T follicular helper cell (primary cell): ENCODE measurements around the gene NF2.
"Not testable (repeated sequence)": the region's sequence is repeated elsewhere in the genome, so short reads cannot be mapped to it uniquely, and the experiment has no call there.

Source experiments
- DNase-seq: peaks from one replicate; pipeline ENCODE4 v3.0.0-alpha.2; 2020; ENCODE audit warnings: low read depth
- total RNA-seq, 2 experiments: gene quantifications; one replicate each; lab custom pipeline; 2026; lab: John Stamatoyannopoulos, UW

Gene NF2
- 112 to 121 reads per million in 2 experiments for total RNA-seq

DNA sequence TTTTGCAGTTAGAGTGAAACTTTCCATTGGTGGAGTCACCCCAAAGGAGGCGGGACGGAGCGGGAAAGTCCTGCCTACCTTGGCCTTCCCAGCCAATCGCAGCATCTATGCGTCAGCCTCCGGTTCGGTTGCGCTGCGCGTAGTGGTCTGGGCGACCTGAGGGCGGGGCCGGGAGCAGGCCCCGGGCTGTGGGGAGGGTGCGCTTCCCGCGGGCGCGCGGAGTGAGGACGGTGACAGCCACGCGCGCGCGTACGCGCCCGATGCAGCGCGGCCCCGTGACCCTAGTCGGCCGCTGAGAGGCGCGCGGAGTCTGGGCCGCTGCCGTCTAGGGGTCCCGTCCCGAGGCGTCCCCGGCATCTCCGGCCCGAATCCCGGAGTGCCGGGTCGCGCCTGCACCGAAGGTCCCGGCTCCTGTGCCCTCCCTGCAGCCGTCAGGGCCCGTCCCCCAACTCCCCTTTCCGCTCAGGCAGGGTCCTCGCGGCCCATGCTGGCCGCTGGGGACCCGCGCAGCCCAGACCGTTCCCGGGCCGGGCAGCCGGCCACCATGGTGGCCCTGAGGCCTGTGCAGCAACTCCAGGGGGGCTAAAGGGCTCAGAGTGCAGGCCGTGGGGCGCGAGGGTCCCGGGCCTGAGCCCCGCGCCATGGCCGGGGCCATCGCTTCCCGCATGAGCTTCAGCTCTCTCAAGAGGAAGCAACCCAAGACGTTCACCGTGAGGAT is at the start of gene NF2:
NF2 (plus strand) TSS at position 276 of the 718 bp plus-strand sequence; CDS start at position 642, 366 bp downstream.
- peak; percentile 98 for DNase-seq

DNA sequence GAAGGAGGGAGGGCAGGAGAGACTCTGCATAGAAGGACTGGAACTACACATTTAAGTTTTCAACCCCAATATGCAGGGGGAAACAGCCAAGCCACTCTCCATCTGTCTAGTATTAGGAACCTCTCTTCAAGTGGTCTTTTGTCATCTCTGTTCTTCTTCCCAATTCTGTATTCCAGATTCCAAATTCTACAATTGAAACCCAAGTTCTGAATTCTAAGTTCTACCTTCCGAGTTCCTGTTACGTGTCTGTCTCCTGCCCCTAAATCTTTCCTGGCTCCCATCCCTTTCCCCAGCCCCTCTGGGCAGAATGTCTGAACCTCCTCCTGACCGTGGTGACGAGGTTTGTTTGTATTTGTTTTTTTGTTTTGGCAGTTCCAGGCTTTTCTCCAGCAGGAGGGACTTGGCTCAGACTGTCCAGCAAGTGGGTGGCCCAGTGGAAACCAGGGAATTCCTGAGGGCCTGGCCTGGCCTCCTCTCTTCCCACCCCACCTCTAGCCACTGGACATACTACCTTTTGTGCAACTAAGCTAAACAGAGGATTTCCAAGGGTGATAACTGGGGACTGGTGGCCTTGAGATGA is 48.3 kb upstream of the NF2 start:
- DNase-seq = no peak

DNA sequence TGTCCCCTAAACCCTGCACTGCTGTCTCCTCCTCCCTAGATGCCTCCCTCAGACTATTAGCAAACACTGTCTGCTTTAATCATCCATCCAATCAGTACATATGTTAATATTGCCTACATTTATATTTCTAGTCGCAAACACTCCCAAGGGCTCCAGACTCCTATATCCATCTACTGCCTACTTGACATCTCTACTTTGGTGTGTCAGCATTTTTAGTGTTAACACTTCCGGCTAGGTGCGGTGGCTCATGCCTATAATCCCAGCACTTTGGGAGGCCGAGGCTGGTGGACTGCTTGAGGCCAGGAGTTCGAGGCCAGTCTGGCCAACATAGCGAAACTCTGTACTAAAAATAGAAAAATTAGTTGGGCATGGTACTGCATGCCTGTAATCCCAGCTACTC is 44.4 kb upstream of the NF2 start:
- no peak for DNase-seq

DNA sequence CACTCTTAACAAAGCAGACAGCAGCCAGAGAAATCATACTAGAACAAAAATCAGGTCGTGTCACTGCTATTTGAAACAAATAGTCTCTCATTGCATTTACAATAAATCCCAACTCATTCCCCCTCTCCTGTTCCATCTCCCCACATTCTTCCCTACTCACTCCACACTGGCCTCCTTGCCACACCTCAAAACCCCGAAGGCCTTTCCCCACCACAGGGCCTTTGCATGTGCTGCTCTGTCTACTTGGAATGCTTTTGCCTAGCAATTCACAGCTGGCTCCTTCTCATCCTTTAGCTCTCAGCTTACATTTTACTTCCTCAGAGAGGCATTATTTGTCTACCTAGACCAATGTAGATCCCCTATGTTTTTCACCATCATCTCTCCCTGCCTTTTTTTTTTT is 43.6 kb upstream of the NF2 start:
- no peak for DNase-seq

DNA sequence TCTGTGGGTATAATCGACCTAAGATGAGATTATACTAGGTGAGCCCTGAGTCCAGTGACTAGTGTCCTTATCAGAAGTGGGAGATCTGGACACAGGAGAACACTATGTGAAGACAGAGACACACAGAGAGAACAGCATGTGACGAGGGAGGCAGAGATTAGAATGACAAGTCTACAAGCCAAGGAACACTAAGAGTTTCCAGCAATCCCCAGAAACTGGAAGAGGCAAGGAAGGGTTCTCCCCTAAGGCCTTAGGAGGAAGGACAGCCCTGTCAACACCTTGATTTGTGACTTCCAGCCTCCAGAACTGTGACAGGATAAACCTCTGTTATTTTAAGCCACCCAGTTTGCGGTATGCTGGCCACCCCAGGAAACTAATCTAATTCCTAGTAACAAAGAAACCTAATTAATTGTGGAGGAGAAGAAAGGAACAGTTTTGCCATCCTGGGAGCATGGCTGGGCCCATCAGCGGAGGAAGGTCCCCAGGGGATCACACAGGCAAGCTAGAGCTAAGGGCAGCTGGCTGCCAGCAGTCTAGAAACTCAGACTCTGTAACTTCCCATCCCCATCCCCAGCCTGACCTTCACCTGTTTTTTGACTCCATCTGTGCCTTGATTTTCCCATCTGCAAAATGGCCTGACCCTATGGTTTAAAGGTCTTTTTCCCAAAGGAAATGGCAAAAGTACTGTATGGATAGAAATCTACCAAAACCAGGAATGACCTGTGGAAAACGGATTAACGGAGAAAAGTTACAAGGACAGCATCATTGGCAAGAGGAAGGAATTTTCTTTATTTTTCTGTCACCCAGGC is 39.6 kb upstream of the NF2 start:
- DNase-seq = no peak

DNA sequence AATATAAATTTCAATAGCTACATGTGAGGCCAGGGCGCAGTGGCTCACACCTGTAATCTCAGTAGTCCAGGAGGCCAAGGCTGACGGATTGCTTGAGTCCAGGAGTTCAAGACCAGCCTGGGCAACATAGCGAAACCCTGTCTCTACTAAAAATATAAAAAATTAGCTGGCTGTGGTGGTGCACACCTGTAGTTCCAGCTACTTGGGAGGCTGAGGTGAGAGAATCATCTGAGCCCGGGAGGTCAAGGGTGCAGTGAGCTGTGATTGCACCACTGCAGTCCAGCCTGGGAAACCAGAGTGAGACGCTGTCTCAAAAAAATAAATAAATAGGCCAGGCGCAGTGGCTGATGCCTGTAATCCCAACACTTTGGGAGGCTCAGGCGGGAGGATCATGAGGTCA is 36.9 kb upstream of the NF2 start:
- not testable (repeated sequence) for DNase-seq

DNA sequence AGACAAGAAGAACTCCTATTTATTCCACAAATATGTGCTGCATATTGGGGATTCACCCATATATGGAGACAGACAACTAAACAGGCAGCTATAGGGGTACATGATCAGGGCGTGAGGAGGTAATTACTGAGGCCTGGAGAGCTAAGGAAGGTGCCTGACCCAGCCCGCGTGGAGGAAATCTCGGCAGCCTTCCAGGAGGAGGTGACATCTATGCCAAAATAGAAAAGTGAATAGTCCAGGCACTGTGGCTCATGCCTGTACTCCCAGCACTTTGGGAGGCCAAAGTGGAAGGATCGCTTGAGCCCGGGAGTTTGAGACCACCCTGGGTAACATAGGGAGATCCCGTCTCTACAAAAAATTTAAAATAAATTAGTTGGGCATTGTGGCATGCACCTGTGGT is 36.1 kb upstream of the NF2 start:
- DNase-seq = no peak

DNA sequence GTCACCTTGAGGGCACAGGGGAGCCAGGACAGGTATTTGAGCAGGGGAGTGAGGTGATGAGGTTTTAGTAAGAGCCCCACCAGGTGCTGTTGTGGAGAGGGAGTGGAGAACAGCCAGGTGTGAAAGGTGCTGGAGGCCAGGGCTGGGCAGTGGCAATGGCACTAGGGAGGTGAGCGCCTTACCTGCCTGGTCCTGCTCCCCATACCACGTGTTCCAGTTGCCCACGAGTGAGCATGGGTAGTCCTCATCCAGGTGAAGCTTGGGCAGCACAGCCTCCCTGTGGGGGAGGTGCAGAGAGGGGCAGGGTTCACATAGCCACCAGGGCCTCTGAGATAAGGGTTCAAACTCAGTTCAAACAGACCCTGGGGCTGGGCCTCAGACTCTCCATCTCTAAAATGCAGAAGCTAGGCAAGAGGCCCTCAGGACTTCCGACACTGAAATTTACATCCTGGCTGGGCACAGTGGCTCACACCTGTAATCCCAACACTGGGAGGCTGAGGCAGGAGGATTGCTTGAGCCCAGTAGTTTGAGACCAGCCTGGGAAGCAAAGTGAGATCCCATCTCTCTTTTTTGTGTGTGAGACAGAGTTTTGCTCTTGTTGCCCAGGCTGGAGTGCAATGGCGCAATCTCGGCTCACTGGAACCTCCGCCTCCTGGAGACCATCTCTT is 34.3 kb upstream of the NF2 start:
- DNase-seq = no peak

DNA sequence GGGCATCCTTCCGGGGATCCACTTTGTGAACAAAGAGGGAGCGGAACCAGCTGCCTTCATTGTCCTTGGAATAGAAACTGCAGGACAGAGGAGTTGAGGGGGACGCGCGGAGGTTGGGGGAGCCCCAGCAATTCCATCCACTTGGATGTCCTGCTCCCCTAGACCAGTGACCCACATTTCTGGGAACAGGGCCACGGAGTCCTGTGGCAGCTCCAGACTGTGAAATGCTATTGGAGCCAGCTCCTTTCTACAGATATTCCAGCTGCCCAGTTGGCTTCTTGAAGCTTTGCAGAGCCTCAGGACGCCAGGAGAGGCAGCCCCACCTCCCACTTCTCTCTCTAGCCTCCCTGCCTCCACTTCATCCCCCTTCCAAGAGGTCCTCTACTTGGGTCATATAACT is 33.0 kb upstream of the NF2 start:
- DNase-seq = no peak

DNA sequence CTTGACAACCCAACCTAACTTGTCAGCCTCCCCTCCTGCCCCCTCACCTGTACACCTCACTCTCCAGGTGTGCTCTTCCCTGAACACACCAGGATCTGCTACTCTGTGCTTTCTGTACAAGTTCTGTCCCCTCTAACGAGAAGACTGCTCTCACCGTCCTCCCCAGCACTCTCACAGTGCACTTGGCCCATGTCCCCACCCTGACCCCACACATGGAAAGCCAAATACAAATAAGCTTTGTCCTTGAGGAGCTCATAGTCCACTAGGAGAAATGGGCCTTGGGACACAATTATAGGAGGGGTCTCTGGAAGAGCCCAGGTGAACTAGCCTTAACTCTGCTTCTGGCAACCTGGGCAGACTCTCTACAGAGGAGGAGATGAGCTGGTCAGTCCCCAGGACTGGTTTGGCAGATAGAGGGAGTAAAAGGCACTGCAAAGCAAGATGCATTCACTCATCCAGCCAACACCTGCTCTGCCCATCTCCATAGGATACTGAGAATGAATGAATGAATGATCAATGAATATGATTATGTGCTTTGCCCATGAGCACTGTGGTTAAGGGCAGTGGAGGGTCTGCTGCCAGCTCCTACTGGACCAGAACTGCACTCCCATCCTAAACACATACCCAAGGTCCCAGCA is 32.4 kb upstream of the NF2 start:
- DNase-seq = no peak

DNA sequence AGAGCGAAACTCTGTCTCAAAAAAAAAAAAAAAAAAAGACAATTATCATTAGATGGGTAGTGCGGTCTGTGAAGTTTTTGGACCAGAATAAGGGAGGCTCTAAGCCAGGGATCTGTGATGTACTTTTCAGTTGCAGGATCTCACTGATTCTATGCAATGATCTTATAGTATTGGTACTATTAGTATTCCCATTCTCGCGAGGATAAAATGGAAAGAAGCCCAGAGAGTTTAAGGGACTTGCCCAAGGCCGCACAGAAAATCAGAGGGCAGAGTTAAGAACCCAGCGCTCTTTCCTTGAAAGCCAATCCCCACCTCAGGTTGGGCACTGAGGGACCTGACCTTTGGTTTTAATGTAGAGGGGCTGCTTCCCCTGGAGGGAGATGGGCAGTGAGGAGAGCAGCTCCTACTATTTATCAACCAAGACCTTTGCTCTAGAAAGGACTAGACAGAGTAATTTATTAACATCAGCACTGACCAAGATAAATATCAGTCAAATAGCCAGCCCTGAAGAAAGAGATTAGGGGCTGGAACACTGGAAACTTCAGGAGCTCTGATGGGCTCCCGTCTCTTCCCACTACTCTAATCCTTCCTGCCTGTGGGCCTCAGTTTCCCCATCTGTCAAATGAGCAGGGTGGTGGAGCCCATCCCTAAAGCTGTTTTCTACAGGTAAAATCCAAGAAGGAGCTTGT is 28.5 kb upstream of the NF2 start:
- DNase-seq = no peak

DNA sequence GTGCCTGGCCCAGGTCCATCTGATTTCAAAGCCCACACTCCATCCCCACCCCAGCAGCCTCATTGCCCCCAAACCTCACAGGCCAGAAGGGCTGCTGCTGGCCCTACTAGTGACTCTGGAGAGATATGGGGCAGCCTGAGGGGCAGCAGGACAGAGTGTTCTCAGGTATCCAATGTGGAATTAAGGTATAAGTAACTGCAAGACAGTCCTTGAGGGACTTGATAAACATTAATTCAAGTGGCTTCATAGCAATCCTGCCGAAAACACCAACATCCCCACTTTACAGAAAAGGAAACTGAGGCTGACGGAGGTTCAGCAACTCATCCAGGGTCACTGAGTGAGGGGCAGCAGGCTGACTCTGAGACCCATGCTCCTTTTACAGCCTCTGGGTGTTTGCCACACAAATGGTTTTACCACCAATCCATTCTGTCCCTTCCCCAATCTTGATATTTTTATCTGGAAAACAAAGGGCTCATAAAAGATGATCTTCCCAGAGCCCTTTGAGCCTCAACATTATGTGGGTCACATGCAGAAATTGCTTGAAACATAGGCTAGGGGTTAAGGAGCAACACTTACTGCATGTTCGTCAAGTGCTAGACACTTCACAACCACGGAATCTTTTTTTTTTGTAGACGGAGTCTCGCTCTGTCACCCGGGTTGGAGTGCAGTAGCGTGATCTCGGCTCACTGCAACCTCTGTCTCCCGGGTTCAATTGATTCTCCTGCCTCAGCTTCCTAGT is 24.8 kb upstream of the NF2 start:
- no peak for DNase-seq

DNA sequence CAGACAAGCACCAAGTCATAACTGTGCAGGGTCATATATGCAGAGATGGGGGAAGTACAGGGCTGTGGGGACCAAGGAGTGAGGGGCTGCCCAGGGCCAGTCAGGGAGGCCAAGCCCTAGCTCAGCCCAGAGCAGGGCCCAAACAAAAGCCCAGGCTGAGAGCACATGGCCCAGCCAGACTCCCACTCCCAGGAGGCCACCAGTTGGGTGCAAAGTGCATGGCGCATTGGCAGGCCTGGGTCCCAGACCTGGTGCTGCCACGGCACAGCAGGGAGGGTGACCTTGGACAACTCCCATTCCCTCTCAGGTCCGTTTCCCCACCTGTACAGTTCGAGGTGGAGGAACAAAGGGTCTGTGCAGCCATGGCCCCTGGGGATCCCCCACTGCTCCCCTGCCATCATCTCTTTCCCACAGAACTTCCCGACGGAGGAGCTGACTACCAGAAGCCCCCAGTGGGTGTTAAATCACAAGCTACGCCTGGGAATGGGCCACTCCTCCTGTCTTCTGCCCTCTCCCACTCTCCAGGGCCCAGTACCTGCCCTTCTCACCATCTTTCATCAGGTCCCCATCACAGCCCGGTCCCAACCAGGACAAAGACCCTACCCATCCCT is 23.1 kb upstream of the NF2 start:
- DNase-seq = no peak

DNA sequence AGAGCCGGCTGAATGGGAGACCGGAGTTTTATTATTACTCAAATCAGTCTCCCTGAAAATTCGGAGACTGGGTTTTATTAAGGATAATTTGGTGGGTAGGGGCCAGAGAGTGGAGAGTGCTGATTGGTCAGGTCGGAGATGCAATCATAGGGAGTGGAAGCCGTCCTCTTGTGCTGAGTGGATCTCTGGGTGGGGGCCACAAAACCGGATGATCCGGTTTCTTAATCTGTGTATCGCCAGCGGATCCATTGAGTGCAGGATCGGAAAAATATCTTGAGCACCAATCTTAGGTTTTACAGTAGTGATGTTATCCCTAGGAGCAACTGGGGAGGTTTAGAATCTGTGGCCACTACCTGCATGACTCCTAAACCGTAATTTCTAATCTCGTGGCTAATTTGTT is 21.6 kb upstream of the NF2 start:
- no peak for DNase-seq

DNA sequence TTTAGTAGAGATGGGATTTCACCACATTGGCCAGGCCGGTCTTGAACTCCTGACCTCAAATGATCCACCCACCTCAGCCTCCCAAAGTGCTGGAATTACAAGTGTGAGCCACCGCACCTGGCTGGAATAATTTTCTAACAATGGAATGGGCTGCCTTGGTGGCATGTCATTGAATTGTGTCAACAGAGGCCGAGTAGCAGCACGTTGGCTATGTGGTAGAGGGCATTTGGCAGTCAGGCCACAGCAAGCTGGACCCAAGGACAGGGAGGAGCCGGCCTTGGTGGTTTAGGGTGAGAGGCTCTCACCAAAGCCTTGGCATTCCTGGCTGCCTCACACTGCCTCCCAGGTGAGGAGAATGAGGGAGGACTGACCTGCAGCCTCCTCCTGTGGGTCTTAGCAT is 18.5 kb upstream of the NF2 start:
- DNase-seq = no peak

DNA sequence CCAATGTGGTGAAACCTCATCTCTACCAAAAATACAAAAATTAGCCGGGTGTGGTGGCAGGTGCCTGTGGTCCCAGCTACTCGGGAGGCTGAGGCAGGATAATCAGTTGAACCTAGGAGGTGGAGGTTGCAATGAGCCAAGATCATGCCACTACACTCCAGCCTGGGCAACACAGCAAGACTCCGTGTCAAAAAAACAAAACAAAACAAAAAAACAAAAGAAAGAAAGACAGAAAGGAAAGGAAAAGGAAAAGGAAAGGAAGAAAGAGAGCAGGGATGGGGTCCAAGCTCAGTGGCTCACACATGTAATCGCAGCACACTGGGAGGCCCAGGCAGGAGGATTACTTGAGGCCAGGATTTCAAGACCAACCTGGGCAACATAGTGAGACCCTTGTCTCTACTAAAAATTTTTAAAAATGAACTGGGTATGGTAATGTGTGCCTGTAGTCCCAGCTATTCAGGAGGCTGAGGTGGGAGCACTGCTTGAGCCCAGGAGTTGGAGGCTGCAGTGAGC is 17.2 kb upstream of the NF2 start:
- not testable (repeated sequence) for DNase-seq

DNA sequence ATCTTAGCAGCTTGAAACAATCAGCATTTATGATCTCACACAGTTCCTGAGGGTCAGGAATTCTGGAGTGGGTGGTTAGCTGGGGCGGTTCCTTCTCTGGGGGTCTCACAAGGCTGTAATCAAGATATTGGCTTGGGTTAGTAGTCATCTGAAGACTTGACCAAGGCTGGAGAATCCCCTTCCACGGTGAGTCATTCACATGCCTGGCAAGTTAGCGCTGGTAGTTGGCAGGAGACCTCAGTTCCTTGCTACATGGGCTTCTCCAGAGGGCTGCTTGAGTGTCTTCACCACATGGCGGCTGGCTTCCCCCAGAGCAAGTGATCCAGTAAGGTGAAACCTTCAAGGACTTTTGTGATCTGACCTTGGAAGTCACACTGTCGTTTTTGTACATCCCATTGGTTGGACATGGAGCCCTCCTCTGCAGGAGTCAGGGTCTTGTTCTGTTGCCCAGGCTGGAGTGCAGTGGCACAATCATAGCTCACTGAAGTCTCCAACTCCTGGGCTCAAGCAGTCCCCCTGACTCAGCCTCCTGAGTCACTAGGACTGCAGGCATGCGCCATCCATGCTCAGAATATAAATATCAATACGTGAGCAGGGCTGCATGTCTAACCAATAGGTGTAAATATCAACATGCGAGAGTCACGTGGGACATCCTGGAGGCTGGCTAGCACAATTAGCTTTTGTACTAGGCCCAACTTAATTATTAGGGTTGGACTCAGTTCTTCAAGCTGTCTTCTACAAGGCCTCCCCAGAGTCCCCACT is 15.3 kb upstream of the NF2 start:
- no peak for DNase-seq

DNA sequence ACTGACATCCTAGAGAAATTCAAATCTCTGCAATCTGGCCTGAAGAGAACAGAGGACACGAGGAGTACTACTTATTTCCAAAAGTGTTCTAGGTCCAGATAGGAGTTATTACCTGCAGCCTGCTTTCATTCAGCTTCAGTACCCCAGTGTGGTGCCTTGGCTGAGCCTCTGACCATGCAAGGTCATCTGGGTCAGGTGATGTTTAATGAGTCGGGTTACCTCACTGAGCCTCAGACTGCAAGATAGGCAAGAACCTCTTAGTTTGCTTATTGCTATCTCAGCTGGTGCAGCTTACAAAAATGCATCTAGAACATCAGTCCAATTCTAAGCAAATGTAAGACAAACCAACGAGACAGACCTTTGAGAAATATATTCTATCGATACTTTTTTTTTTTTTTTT is 9.5 kb upstream of the NF2 start:
- no peak for DNase-seq

DNA sequence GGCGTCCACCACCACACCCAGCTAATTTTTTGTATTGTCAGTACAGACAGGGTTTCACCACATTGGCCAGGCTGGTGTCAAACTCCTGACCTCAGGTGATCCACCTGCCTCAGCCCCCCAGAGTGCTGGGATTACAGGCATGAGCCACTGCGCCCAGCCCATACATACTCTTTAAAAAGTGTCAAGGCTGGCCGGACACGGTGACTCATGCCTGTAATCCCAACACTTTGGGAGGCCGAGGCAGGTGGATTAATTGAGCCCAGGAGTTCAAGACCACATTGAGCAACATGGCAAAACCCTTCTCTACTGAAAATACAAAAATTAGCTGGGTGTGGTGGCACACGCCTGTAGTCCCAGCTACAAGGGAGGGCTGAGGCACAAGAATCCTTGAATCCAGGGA is 9.0 kb upstream of the NF2 start:
- not testable (repeated sequence) for DNase-seq
